HG02852 (cell line): ENCODE measurements around the gene C3orf70.

Experiments used
- ATAC-seq: cut with Tn5 transposase; IDR thresholded peaks from one replicate; pipeline ENCODE4 v1.9.1; 2021; ENCODE audit warnings: mild to moderate bottlenecking, moderate library complexity; ENCODE audit not compliant: unreplicated experiment

The C3orf70 gene

DNA sequence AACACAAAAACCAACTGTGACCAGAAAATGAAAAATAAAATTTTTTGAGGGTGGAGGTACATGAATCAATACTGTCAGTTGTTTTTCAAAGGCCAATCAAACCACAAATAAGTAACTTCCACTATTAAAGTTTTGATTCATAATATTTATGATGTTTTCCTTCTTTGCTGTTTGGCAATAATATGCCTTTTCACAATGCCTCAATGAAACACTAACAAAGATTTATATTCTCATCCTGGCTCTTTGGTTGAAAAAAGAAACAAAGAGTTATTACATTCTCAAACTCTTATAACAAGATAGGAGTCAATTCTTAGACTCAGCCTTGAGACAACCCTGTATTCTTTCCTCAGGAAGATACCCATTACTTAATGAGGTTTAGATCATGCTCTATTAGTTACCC is 63.1 kb downstream of the C3orf70 start:
- ATAC-seq = no peak

DNA sequence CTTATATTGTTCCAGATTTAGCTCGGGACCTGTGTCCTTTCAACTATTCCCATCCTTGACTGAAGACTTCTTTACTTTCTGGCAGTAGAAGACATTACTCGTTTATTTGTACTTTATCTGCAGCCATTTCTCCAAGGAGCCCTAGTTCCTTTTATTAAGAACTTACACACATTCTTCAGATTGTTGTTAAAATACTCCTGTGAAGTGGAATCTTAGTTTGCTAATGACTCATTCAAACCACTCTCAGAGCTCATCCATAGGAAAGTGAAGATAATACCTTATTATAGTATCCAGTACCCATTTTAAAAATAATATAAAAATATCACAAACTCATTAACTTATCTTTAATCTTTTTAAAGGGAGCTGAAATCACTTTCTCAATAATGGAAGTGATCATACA is 63.5 kb downstream of the C3orf70 start:
- no peak for ATAC-seq

DNA sequence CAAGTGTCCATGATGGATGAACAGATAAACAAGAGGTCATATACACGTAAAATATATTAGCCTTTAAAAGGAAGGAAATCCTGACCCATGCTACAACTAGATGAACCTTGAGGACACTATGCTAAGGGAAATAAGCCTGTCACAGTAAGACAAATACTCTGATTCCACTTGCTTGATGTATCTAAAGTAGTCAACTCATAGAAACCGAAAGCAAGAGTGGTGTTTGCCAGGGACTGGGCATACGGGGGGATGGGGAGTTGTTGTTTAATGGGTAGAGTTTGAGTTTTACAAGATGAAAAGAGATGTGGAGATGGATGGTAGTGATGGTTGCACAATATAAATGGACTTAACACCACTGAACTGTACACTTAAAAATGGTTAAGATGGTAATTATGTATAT is 65.4 kb downstream of the C3orf70 start:
- no peak for ATAC-seq

DNA sequence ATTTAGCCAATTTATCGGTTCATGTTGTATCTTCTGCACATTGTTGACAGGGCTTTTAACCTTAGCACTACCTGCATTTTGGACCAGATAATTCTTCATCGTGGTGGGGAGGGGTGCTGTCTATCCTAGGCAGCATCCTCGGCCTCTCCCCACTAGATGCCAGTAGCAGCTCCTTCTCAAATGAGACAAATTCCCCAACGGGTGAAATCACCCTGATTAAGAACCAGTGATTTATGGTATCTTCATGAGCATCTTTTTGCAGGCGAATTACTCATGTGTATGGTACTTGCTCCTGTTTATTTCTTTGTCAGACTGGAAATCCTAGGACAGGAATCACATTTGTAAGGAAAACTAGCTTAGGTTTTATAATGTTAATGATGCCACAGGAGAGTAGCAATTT is 68.0 kb downstream of the C3orf70 start:
- ATAC-seq = no peak

DNA sequence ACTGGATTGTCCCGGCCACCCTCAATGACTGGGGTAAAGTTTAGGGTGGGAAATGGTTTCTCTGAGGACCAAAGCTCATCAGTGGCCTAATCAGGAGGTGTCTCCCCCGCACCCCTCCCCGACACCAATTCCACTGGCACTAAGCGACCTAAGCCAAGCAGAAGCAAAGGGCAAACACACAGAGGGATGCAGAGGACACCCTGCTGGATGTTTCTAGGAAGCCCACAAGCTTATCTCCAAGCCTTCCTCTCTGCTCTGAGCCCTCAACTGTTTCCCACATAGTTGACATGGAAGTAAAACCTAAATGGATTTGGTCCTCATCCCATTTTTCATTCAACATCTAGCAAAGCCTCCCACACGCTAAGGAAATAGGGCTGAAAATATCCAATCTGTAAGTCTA is 68.5 kb downstream of the C3orf70 start:
- ATAC-seq = no peak

DNA sequence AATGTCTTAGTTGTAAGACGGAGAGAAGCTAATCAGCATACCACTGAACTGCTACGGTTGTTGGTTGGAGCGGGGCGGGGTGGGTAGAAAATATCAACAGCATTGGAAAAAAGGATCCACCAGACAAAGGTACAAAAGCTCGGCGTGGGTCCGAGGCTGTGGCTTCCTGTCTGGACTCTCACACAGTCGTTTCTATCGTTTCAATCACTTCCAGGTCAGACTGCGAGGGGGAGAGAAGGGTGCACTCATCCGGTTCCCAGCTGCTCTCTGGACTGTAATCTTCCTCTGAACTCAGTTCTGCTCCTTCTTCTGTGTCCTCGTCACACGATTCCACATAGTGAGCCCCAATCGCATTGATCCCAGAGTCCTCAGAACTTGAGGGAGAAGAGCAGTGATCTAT is 70.0 kb downstream of the C3orf70 start:
- ATAC-seq = no peak

DNA sequence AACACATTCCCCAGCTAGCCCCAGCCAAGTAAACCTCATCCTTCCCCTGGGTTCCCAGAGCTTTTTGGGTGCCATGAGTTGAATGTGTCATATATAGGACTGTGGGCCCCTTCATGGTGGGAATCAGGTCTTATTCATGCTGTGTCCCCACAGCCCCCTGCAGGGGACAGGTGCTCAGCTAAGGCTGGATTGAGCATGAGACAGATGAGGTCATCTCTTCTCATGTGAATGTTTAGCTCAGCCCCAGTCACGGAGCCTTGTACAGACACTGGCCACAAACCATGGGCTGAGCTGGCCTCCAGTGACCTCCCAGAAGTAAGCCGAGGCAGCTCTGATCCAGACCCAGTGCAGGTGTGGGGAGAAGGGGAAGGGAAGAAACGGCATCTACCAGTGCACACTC is 70.7 kb downstream of the C3orf70 start:
- ATAC-seq = no peak

DNA sequence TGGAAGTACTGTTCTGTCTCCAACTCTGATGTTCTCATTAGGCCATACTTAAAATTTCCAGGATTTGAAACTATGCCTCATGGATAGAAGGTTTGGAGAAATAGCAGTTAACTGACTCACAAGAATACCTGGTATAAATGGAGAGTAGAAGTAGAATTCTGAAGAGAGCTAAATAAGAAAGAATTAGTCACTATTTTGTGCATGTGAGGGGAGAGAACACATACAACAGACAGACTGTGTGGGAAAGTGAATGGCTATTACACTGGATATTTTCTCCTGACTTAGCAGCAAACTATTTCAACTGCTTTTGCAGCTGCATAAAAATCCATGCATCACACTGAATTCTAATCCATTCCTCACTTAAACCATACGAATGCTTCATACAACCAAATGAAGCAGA is 71.3 kb downstream of the C3orf70 start:
- no peak for ATAC-seq

DNA sequence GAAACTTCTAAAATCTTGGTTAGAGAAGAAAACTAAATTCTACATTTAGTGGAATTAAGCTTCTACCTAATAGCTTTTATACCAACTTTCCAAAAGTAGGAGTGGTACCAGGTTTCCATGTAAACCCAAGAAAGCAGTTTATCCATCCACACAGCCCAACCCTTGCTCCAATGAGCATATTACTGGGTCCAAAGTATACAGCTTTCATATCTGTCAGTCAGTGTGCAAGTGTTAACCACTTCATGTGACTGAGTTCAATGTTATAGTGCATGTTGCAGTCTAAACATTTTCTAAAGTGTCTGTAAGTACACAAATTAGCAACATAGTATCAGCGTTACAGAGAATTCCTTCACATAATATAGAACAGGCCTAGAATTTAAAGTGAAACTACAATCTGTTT is 73.2 kb downstream of the C3orf70 start:
- ATAC-seq = no peak

DNA sequence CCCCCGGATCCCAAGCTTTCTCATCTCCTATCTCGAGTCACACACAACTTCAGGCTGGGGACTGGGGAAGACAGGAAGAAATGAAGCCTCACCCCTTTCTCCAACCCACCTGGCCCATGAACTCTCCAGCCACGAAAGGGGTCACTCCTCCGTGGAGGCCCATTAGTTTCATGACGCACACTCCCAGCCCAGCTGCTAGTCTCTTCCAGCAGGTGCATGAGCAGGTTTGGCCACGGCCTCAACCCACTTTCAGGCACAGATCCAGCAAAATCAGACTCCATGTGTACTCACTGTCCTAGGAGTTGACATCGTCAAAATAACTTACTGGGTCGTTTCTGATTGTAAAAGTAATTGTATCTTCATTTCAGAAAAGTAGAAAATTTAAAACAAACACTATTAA is 76.6 kb downstream of the C3orf70 start:
- no peak for ATAC-seq

DNA sequence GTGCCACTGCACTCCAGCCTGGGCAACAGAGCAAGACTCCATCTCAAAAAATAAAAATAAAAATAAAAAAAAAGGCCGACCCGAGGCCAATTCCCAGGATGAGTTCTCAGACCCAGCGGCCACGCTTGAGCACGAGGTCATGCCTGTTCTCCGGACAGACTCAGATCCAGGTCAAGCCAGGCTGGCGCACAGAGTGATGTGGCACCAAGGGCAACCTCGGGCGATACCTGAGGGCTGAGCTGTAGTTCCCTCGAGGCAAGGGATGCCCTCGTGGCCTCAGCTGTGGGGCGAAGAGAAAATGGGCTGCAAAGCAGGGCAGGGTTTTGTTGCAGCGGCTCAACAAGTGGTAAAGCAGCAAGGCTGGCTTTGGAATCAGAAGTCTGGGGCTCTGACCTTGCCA is 77.3 kb downstream of the C3orf70 start:
- no peak for ATAC-seq

DNA sequence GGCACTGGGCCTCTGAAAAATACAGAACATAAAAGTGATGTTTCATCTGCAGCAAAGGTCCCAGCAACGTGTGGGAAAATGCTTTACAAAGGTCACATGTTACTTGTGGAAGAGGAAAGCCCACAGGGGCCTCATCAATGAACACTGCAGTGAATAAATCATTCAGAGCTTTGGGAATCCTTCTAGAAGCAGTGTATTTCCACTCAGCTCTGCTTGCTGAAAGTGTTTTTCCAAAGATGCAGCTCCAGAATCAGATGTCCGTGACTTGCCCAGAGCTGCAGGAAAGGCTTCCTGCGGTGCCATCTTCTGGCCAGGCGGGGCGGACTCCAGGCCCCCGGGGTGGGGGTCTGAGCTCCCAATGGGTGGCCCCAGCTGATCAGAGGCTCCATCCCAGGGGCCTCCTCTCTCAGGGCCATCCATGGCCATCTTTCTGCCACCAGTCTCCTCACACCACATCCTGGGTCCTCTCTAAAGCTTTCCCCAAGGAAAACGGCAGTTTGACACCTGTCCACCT is 81.5 kb downstream of the C3orf70 start:
- no peak for ATAC-seq

DNA sequence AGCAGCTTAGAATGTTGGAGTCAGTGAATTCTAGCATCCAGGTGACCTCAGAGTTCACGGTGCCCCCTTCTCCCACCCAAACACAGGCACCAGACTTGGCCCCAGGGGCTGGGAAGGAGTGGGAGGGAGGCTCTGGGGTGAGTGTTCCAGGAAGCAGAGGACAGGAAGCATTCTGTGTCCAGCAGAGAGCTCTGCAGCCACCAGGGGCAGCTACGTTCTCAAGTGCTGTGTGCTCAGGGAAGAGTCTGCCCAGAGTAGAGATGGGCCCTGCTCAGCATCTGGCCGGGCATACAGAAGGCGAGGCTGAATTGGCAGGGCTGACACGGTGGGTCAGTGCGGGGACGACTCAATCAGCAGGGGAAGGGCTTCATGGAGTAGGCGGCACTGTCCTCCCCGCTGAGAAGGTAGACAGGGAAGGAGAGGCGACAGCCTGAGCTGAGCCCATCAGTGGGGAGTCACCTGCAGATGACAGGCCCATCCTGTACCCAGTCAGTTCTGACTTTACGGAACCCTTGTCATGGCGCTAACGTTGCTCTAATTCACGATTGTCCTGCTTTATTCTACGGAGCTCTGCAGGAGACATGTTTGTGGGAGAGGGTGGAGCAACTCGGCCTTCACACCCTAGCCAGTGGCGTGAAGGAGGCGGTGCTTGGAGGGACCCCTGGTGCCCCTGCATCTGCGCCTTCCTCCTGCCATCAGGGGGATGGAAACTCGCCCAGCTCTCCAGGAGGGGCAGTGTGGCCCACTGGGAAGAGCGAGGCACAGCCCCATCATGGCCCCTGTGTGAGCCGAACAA is 82.2 kb downstream of the C3orf70 start:
- ATAC-seq = no peak

DNA sequence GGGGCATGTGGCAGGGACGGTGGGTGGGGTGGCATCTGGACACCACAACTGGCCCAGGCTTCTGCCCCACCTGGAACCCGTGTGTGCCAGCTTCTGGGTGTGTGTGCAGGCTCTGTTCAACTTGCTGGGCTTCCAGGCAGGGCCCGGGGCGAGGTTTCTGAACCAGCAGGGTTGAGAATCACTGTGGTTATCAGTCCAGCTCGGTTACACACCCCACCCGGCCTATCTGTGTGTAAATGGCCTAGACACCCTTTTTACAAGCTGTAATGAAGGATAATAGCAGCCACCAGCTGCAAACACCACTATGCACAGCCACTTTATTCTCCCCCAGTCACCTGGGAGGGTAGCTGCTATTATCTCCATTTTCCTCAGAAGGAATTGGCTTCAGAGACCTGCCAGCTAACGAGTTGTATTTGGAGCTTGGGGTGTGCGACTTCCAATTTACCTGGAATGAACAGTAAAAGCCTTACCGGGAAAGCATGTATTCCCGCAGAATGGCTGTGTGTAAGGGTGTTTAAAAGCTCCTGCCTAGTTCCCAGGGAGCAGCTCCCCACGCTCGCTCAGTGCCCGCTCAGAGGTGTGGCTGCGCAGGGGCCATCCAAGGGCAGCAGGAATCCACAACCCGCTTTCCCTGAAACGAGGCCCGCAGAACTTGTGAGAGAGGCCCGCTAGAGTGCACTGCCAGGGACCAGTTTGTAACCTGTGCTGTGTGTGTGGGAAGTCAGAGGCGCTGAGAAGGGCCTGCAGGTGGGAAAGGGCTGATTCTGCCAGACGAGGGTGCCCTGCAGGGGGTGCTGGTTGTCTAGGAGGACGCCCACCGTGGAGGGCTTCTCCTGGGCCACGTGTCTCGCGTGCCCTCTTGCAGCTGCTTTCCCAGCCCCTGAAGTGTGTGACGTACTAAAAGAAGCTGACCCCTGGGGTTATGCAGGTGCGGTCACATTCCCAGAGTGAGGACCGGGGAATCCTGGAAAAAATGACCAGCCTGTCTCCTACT is 83.5 kb downstream of the C3orf70 start:
- ATAC-seq = no peak

DNA sequence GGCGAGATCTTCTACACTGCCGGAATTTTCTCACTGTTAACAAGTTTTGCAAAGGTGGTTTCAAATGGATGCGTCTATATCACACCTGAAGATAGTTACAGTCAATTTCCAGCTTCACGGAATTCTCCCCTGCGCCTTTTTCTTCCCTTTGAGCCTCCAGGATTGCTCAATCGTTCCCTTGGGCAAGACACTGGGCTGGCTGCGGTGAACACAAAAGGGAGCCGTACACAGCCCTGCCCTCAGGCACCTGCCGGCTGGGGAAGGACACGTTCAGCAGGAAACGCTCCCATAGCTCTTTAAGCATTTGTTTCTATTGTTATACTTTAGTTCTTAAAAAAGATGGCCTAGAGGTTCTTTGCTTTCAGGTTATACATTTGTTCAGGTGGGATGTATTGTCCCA is 85.7 kb downstream of the C3orf70 start:
- ATAC-seq = no peak

DNA sequence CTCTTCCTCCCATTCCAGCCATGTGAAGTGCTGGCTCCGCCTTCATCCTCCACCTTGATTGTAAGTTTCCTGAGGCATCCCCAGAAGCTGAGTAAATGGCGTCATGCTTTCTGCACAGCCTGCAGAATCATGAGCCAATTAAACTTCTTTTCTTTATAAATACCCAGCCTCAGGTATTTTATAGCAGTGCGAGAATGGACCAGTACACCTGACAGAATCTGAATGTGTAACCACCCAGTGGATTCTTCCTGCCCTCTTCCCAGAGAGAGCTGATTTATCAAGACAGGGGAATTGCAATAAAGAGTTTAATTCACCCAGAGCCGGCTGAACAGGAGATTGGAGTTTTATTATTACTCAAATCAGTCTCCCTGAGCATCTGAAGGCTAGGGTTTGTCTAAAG is 86.6 kb downstream of the C3orf70 start:
- no peak for ATAC-seq

DNA sequence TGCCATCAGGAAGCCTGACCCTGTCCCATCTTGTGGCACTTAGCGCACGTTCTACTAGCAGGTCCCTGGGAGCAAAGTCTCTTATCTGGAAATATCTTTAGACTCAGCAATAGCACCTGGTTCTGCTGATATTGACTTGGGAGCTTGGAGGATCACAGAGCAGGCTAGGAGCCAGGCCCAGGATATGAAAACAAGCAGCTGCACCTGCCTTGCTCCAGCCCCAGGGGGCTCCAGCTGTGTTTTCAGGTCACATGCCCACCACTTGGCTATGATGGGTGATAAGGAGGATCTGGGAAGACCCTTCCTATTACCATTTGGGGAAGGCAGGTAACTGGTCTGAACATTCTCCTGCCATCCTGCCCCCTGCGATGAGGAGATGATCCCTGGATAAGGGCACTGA is 87.8 kb downstream of the C3orf70 start:
- no peak for ATAC-seq

DNA sequence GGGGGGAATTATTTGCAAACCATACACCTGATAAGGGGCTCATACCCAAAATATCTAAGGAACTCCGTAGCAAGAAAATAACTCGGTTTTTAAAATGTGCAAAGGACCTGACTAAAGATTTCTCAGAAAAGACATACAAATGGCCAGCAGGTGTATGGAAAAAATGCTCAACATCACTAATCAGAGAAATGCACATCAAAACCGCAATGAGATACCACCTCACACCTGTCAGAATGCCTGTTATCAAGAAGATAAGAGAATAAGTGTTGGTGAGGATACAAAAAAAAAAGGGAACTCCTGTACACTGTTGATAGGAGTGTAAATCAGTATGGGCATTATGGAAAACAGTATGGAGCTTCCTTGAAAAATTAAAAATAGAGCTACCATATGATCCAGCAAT is 89.4 kb downstream of the C3orf70 start:
- no peak for ATAC-seq

DNA sequence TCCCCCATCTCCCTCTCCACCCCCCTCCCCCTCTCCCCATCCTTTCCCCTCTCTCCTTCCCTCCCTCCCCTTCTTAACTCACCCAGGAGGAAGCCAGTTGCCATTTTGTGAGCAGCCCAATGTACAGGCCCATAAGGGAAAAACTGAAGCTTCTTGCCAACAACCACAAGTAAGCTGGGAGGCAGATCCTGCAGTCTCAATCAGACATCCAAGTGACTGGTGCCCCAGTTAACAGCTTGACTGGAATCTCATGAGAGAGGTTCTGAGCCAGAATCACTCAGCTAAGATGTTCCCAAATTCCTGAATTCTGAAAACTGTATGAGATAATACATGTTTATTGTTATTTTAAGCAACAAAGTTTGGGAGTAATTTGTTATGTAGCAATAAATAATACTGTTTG is 90.7 kb downstream of the C3orf70 start:
- ATAC-seq = no peak

DNA sequence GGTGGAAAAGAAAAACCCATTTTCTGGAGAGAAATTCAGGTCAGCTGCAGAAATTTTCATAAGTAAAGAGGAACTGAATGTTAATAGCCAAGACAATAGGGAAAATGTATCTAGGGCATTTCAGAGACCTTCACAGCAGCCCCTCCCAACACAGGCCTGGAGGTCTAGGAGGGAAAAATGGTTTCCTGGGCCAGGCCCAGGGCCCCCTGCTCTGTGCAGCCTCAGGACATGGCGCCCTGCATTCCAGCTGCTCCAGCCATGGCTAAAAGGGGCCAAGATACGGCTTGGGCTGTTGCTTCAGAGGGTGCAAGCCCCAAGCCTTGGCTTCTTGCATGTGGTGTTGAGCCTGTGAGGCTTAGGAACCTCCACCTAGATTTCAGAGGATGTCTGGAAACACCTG is 92.2 kb downstream of the C3orf70 start:
- ATAC-seq = no peak

DNA sequence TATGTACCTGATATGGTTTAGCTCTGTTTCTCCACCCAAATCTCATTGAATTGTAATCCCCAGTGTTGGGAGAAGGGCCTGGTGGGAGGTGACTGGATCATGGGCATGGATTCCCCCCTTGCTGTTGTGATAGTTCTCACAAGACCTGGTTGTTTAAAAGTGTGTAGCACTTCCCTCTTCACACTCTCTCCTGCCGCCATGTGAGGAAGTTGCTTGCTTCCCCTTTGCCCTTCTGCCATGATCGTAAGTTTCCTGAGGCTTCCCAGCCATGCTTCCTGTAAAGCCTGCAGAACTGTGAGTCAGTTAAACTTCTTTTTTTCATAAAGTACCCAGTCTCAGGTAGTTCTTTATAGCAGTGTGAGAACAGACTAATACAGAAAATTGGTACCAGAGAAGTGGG is 93.1 kb downstream of the C3orf70 start:
- no peak for ATAC-seq

DNA sequence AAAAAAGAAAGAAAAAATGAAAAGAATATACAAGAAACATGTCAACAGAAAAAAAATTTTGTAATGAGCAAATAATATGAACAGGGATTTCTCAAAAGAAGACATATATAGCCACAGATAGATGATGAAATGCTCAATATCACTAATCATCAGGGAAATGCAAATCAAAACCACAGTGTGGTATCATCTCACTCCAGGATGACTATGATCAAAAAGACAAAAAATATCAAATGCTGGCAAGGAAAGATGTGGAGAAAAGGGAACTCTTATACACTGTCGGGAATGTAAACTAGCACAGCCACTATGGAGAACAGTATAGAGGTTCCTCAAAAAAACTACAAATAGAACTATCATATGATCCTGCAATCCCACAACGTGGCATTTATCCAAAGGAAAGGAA is 94.1 kb downstream of the C3orf70 start:
- ATAC-seq = no peak
